Gastrocnemius medialis (tissue), 4 donors: ENCODE data around the gene PPIL6.

Experiments
- CTCF ChIP-seq, 5 experiments: fragments of 450-650 bp in 3 of 5; fragments of 200-600 bp in 2 of 5; sonication (generic) in 2 of 5; IDR thresholded peaks in 4 of 5; conservative IDR thresholded peaks in 1 of 5; 1 replicate in 4 of 5; 2 replicates in 1 of 5; pipeline ENCODE4 v1.5.1; 2016 to 2019; ENCODE audit warnings: antibody characterized with exemption in 5 of 5, mild to moderate bottlenecking in 3 of 5, moderate library complexity in 3 of 5
- POLR2A ChIP-seq, 2 donors: fragments of 450-650 bp; IDR thresholded peaks; one replicate each; pipeline ENCODE4 v1.6.1; 2017; ENCODE audit warnings: antibody characterized with exemption in 2 of 2, mild to moderate bottlenecking in 2 of 2, moderate library complexity in 2 of 2

- TF ChIP-seq POLR2A (IDR thresholded peaks at IDR 0.05), result no peak
- TF ChIP-seq CTCF (IDR thresholded peaks at IDR 0.05 in 4 of 5, conservative IDR thresholded peaks at IDR 0.05 in 1 of 5), result no peak
These were observed 70.7 kb downstream of the PPIL6 start for GRCh38 chr6:109369728-109370127.
